NCI-H2081 (cell line): ENCODE results near the gene ZNF385B.

Source experiments
- DNase-seq, 2 experiments: peaks; one replicate each; lab custom pipeline; 2025; lab: John Stamatoyannopoulos, UW

Gene ZNF385B

GRCh38 chr2:179554639-179555386, 306.6 kb downstream of the ZNF385B start:
- no peak for DNase-seq

GRCh38 chr2:179553382-179553781, 308.0 kb downstream of the ZNF385B start:
- DNase-seq = no peak

GRCh38 chr2:179551539-179552045, 309.8 kb downstream of the ZNF385B start:
- no peak for DNase-seq

GRCh38 chr2:179550849-179551248, 310.6 kb downstream of the ZNF385B start:
- no peak for DNase-seq

GRCh38 chr2:179550214-179550613, 311.2 kb downstream of the ZNF385B start:
- peak in 1 of 2 experiments; percentile 44 for DNase-seq

GRCh38 chr2:179546656-179547055, 314.8 kb downstream of the ZNF385B start:
- DNase-seq = no peak

GRCh38 chr2:179545024-179545423, 316.4 kb downstream of the ZNF385B start:
- DNase-seq = no peak

- no peak for DNase-seq
These were observed 318.0 kb downstream of the ZNF385B start for GRCh38 chr2:179543361-179543901.

GRCh38 chr2:179541586-179541985, 319.8 kb downstream of the ZNF385B start:
- no peak for DNase-seq

- no peak for DNase-seq
These were observed 322.3 kb downstream of the ZNF385B start for GRCh38 chr2:179539124-179539511.

GRCh38 chr2:179538406-179539123, 322.8 kb downstream of the ZNF385B start:
- peak in 1 of 2 experiments; percentile 53 for DNase-seq

- no peak for DNase-seq
These were observed 325.2 kb downstream of the ZNF385B start for GRCh38 chr2:179536185-179536584.

GRCh38 chr2:179533875-179534274, 327.5 kb downstream of the ZNF385B start:
- no peak for DNase-seq

GRCh38 chr2:179532863-179533278, 328.5 kb downstream of the ZNF385B start:
- no peak for DNase-seq

GRCh38 chr2:179528576-179529069, 332.8 kb downstream of the ZNF385B start:
- no peak for DNase-seq

GRCh38 chr2:179525340-179525739, 336.1 kb downstream of the ZNF385B start:
- DNase-seq = no peak

- no peak for DNase-seq
These were observed 336.5 kb downstream of the ZNF385B start for GRCh38 chr2:179524809-179525339.

- DNase-seq = no peak
These were observed 339.5 kb downstream of the ZNF385B start for GRCh38 chr2:179521944-179522343.

- DNase-seq = no peak
These were observed 342.6 kb downstream of the ZNF385B start for GRCh38 chr2:179518830-179519229.

- no peak for DNase-seq
These were observed 348.2 kb downstream of the ZNF385B start for GRCh38 chr2:179513181-179513580.

- no peak for DNase-seq
These were observed 349.0 kb downstream of the ZNF385B start for GRCh38 chr2:179512281-179513035.
